HEK293 (cell line): ENCODE measurements around the gene RAB17.

Source experiments
- ZBTB1 ChIP-seq: fragments of 450-650 bp; formaldehyde crosslinking; IDR thresholded peaks from 2 replicates; pipeline ENCODE4 v1.5.1; 2016; ENCODE audit warnings: missing biosample characterization, missing genetic modification characterization
- ZNF792 ChIP-seq: fragments of 450-650 bp; formaldehyde crosslinking; IDR thresholded peaks from 2 replicates; pipeline ENCODE4 v1.5.1; 2016; ENCODE audit warnings: missing biosample characterization, missing genetic modification characterization
- TF ChIP-seq, protein P1 (sequence below): fragments of 450-650 bp; formaldehyde crosslinking; IDR thresholded peaks from 2 replicates; pipeline ENCODE4 v1.5.1; 2016; ENCODE audit warnings: missing biosample characterization, missing genetic modification characterization
- TF ChIP-seq, protein P2 (sequence below): fragments of 450-650 bp; formaldehyde crosslinking; IDR thresholded peaks from 2 replicates; pipeline ENCODE4 v1.5.1; 2016; ENCODE audit warnings: missing biosample characterization, missing genetic modification characterization
- TF ChIP-seq, protein P3 (sequence below): fragments of 450-650 bp; formaldehyde crosslinking; optimal IDR thresholded peaks from 2 replicates; pipeline ENCODE3; 2016; ENCODE audit warnings: missing biosample characterization, mild to moderate bottlenecking, missing genetic modification characterization

DNA sequence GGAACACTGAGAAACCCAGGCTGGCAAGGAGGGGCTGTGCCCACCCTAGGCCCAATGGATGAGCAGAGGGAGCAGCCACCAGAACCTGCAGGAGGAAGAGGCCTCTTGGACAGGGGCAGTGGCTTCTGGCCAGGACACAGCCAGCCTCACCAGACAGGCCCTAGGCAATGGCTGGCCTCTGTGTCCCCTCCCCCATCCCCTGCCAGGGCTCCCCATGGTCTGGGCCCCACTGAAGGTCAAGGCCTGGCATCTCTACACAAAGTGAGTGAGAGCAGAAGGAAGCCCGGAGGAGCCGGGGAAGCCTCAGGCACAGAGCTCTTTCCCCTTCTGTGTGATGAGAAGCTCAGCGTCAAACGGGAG, 17.8 kb downstream of the RAB17 start:
- TF ChIP-seq, protein P1, sequence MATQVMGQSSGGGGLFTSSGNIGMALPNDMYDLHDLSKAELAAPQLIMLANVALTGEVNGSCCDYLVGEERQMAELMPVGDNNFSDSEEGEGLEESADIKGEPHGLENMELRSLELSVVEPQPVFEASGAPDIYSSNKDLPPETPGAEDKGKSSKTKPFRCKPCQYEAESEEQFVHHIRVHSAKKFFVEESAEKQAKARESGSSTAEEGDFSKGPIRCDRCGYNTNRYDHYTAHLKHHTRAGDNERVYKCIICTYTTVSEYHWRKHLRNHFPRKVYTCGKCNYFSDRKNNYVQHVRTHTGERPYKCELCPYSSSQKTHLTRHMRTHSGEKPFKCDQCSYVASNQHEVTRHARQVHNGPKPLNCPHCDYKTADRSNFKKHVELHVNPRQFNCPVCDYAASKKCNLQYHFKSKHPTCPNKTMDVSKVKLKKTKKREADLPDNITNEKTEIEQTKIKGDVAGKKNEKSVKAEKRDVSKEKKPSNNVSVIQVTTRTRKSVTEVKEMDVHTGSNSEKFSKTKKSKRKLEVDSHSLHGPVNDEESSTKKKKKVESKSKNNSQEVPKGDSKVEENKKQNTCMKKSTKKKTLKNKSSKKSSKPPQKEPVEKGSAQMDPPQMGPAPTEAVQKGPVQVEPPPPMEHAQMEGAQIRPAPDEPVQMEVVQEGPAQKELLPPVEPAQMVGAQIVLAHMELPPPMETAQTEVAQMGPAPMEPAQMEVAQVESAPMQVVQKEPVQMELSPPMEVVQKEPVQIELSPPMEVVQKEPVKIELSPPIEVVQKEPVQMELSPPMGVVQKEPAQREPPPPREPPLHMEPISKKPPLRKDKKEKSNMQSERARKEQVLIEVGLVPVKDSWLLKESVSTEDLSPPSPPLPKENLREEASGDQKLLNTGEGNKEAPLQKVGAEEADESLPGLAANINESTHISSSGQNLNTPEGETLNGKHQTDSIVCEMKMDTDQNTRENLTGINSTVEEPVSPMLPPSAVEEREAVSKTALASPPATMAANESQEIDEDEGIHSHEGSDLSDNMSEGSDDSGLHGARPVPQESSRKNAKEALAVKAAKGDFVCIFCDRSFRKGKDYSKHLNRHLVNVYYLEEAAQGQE (tag by site-specific recombination), result no peak
- TF ChIP-seq ZBTB1 (no peak), ZNF792 (no peak)
- TF ChIP-seq, protein P2, sequence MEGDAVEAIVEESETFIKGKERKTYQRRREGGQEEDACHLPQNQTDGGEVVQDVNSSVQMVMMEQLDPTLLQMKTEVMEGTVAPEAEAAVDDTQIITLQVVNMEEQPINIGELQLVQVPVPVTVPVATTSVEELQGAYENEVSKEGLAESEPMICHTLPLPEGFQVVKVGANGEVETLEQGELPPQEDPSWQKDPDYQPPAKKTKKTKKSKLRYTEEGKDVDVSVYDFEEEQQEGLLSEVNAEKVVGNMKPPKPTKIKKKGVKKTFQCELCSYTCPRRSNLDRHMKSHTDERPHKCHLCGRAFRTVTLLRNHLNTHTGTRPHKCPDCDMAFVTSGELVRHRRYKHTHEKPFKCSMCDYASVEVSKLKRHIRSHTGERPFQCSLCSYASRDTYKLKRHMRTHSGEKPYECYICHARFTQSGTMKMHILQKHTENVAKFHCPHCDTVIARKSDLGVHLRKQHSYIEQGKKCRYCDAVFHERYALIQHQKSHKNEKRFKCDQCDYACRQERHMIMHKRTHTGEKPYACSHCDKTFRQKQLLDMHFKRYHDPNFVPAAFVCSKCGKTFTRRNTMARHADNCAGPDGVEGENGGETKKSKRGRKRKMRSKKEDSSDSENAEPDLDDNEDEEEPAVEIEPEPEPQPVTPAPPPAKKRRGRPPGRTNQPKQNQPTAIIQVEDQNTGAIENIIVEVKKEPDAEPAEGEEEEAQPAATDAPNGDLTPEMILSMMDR, result no peak
- TF ChIP-seq, protein P3, sequence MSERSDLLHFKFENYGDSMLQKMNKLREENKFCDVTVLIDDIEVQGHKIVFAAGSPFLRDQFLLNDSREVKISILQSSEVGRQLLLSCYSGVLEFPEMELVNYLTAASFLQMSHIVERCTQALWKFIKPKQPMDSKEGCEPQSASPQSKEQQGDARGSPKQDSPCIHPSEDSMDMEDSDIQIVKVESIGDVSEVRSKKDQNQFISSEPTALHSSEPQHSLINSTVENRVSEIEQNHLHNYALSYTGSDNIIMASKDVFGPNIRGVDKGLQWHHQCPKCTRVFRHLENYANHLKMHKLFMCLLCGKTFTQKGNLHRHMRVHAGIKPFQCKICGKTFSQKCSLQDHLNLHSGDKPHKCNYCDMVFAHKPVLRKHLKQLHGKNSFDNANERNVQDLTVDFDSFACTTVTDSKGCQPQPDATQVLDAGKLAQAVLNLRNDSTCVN, result no peak
